COLO668 (cell line): ENCODE measurements around the gene ARHGEF2.
A peak's percentile ranks its signal among the peaks of the same experiment; 100 is the strongest.
"Not testable (repeated sequence)": the region's sequence is repeated elsewhere in the genome, so short reads cannot be mapped to it uniquely, and the experiment has no call there.

Source experiments
- DNase-seq: peaks from one replicate; lab custom pipeline; 2025; ENCODE audit not compliant: unreplicated experiment; lab: John Stamatoyannopoulos, UW

The ARHGEF2 gene

DNA sequence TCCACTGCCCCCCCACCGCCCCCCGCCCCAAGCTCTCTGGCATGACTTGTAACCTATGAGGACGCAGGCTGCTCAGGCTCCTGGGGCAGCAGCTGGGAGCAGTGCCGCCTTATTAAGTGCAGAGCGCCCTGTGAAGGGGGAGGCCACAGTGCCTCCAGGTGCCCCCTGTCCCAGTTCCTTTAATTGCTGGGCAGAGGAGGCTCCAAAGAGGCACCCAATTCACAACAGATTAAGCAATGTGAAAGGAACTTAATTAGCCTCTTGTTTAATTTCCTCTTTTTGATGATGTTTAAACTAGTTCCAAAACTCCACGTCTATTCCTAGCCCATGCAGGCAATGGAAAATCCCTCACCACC, 33.9 kb downstream of the ARHGEF2 start:
- peak; percentile 63 for DNase-seq

- DNase-seq: no peak
These were observed 35.7 kb downstream of the ARHGEF2 start for GRCh38 chr1:155942578-155943141.

DNA sequence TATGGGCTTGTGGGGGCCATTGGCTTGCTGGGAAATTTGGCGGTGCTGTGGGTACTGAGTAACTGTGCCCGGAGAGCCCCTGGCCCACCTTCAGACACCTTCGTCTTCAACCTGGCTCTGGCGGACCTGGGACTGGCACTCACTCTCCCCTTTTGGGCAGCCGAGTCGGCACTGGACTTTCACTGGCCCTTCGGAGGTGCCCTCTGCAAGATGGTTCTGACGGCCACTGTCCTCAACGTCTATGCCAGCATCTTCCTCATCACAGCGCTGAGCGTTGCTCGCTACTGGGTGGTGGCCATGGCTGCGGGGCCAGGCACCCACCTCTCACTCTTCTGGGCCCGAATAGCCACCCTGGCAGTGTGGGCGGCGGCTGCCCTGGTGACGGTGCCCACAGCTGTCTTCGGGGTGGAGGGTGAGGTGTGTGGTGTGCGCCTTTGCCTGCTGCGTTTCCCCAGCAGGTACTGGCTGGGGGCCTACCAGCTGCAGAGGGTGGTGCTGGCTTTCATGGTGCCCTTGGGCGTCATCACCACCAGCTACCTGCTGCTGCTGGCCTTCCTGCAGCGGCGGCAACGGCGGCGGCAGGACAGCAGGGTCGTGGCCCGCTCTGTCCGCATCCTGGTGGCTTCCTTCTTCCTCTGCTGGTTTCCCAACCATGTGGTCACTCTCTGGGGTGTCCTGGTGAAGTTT, 36.4 kb downstream of the ARHGEF2 start:
- no peak for DNase-seq

DNA sequence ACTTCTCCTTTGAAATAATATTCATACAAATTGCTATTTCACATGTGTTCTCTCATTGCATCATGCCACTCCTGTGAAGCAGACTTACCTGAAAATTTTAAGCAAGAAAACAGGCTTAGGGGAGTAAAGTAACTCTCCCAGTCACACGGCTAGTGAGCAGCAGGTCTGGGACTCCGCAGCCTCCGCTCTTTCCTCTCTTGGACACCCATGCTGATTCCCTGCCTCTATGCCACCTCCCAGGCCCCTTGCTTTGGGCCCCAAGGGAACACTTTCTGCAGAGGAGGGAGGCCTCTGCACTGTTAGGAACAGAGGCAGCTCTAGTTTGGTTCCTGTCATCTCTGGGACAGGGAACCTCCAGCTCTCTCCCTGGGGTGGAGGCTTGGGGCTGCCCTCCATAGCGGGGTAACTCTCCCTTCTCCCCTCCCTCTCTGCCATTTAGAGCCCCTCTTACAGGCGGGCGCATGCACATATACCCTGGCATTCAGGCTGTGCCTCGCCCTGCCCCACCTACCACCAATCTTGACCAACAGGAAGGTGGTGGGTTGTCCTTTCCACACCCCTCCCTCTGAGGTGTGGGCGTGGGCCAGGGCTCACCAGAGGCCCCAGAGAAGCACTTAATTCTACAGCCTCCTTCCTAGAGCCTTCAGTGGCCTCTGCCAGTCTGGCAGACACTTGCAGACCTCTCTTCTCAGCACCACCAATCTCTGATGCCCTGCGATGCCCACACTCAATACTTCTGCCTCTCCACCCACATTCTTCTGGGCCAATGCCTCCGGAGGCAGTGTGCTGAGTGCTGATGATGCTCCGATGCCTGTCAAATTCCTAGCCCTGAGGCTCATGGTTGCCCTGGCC, 37.1 kb downstream of the ARHGEF2 start, which contains the start of gene RXFP4:
Gene RXFP4, plus strand, starts transcription at position 646 of the 852 bp plus-strand sequence. Its CDS starts 72 bp downstream, at position 718.
- no peak for DNase-seq

- no peak for DNase-seq
These were observed 37.8 kb downstream of the ARHGEF2 start for GRCh38 chr1:155940482-155940992.

DNA sequence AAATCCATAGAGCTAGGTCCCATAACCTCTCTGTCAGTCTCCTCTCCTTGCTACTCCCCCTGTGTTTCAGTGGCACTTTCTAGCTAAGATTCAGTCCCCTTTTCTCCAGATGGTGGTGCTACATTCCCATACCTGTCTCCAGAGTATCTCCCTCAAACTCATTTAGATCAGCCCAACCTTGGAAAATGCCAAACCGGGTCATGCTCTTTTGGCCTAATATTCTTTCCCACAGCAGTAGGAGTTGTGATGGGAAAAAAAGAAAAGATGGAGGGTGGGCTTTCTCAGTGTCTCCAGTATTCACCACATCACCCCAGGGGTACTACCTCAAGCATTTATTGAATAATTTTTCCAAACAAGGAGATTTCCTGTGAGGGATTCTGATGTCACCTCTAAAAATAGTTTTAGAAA, 40.1 kb downstream of the ARHGEF2 start:
- peak; percentile 33 for DNase-seq

GRCh38 chr1:155934936-155935590, 43.3 kb downstream of the ARHGEF2 start:
- DNase-seq: peak; percentile 26

DNA sequence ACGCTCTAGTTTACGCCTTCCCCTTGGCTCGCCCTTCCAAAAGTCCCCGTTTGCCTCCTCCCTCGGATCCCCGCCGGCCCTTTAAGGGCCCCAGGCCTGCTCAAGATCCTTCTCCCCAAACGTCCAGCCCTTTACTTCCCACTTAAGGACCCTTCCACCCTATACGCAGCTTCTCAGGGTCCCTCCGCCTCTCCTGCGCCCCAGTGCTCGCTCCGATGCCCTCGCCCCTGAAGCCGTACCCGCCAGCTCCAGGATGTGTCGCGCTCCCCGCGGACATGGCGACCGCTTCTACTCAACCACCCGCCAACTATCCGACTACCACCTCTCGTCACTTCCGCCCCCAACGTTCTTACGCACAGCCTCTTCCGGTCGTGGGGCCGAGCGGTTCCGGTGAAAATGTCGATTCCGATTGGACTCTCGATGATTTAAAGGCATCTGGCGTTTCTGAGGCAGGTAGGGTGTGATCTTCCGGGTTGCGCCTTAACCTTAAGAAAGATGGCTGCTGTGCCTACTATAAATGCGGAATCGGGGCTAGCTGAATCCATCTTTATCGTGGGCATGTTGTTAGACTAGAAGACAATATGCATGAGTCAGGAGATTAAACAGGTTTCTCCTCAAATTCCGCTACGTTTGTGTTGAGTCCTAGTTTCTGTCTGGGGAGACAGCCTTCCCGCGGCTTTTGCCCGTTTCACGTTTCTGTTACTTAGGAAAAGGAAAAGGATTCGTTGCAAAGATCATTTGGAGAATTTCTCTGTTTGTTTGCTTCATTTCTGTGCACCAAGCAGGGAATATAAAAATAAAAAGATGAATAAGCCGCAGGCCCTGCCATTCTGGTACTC, 44.0 kb downstream of the ARHGEF2 start, which contains the start of gene KHDC4:
Gene KHDC4, minus strand, starts transcription at position 317 of the 839 bp plus-strand sequence. Its CDS starts 40 bp downstream, at position 277.
- DNase-seq: peak; percentile 98

GRCh38 chr1:155933591-155934096, 44.7 kb downstream of the ARHGEF2 start:
- DNase-seq: peak; percentile 39

DNA sequence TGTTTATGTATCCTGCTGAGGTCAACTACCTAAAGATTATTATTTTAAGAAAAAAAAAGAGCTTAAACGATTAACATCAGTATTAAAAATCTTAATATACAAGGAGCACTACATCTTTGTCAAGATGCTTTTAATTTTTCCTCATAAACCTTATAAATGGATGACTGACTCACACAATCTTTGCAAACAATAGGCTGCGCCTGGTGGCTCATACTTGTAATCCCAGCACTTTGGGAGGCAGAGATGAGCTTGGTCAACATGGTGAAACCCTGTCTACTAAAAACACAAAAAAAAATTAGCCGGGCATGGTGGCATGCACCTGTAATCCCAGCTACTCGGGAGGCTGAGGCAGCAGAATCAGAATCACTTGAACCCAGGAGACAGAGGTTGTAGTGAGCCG, 45.9 kb downstream of the ARHGEF2 start:
- DNase-seq: no peak

- DNase-seq: no peak
These were observed 46.3 kb downstream of the ARHGEF2 start for GRCh38 chr1:155932081-155932480.

DNA sequence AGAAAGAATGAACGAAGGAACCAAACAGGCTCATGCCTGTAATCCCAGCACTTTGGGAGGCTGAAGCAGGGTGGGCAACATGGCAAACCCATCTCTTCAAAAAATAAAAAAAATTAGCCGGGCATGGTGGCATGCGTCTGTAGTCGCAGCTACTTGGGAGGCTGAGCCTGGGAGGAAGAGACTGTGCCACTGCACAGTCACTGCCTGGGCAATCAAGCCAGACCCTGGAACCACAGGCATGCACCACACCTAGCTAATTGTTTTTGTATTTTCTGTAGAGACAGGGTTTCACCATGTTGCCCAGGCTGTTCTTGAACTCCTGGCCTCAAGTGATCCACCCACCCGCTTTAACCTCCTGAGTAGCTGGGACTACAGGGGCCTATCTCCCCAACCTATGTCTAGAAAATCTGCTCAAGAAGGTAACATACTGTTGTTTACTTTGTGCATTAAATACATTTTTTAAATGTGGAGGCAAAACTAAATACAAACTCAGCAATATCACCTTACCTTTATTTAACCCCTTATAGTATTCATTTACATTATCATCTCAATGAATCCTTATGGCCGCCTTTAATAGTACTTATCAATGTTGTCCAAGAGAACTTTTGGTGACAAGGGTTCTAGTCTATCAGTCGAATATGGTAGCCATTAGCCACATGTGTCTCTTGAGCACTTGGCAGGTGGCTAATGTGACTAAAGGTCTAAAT, 46.9 kb downstream of the ARHGEF2 start:
- peak; percentile 12 for DNase-seq

GRCh38 chr1:155930725-155931124, 47.6 kb downstream of the ARHGEF2 start:
- not testable (repeated sequence) for DNase-seq

- no peak for DNase-seq
These were observed 49.3 kb downstream of the ARHGEF2 start for GRCh38 chr1:155929057-155929456.

DNA sequence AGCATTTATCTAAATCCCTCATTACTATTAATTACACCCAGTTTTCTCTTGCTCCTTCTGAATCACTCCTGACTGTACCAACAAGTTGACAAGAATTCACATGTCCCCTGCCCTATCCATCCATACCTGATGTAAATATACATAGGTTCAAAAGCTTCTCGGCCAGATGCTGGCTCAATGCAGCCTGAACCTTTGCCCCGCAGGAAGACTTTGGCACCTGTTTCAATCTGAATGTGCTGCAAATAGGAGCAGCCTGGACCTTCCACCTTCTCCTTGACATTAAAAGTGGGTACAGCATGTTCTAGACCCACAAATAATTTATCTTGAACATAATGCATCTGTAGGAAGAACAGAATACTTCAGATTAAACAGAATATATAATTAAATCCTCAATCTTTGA, 52.8 kb downstream of the ARHGEF2 start:
- no peak for DNase-seq

GRCh38 chr1:155920717-155921116, 57.6 kb downstream of the ARHGEF2 start:
- DNase-seq: no peak

- no peak for DNase-seq
These were observed 58.5 kb downstream of the ARHGEF2 start for GRCh38 chr1:155919801-155920200.

GRCh38 chr1:155918660-155919059, 59.7 kb downstream of the ARHGEF2 start:
- no peak for DNase-seq
